Uterus (tissue), 2 donors: Measurements from ENCODE around the gene KLHL24.

ENCODE experiments used
- POLR2A ChIP-seq, 2 donors: fragments of 450-650 bp; IDR thresholded peaks; one replicate each; pipeline ENCODE4 v1.6.1; 2016; ENCODE audit warnings: antibody characterized with exemption in 2 of 2, mild to moderate bottlenecking in 1 of 2, moderate library complexity in 1 of 2
- TF ChIP-seq, protein P1 (sequence below), 4 experiments: fragments of 200-600 bp in 2 of 4; fragments of 450-650 bp in 2 of 4; sonication (generic) in 2 of 4; IDR thresholded peaks; one replicate each; pipeline ENCODE4 v1.5.1; 2016 to 2019; ENCODE audit warnings: antibody characterized with exemption in 4 of 4, mild to moderate bottlenecking in 2 of 4, moderate library complexity in 1 of 4

DNA sequence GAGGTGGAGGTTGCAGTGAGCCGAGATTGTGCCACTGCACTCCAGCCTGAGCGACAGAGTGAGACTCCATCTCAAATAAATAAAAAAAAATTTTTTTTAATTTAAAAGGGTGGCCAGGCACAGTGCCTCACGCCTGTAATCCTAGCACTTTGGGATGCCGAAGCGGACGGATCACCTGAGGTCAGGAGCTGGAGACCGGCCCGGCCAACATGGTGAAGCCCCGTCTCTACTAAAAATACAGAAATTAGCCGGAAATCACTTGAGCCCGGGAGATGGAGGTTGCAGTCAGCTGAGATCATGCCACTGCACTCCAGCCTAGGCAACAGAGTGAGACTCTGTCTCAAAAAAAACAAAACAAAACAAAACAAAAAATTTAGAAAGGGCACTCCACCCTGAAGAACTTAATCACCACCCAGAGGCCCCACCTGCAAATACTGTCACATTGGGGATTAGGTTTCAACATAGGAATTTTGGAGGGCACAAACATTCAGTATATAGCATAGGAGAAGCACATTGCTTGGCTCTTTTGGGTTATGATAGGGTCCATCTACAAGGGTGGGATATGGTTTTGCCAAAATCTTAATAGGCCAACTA lies 55.1 kb downstream of the KLHL24 start:
- TF ChIP-seq, protein P1, sequence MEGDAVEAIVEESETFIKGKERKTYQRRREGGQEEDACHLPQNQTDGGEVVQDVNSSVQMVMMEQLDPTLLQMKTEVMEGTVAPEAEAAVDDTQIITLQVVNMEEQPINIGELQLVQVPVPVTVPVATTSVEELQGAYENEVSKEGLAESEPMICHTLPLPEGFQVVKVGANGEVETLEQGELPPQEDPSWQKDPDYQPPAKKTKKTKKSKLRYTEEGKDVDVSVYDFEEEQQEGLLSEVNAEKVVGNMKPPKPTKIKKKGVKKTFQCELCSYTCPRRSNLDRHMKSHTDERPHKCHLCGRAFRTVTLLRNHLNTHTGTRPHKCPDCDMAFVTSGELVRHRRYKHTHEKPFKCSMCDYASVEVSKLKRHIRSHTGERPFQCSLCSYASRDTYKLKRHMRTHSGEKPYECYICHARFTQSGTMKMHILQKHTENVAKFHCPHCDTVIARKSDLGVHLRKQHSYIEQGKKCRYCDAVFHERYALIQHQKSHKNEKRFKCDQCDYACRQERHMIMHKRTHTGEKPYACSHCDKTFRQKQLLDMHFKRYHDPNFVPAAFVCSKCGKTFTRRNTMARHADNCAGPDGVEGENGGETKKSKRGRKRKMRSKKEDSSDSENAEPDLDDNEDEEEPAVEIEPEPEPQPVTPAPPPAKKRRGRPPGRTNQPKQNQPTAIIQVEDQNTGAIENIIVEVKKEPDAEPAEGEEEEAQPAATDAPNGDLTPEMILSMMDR (IDR thresholded peaks at IDR 0.05): no peak
- no peak for TF ChIP-seq POLR2A (IDR thresholded peaks at IDR 0.05)
